GM19328 (cell line): ENCODE results near the gene RPRD2.

Source experiments
- ATAC-seq: cut with Tn5 transposase; IDR thresholded peaks from one replicate; pipeline ENCODE4 v1.9.1; 2021; ENCODE audit warnings: mild to moderate bottlenecking, moderate library complexity; ENCODE audit not compliant: unreplicated experiment

Gene RPRD2

DNA sequence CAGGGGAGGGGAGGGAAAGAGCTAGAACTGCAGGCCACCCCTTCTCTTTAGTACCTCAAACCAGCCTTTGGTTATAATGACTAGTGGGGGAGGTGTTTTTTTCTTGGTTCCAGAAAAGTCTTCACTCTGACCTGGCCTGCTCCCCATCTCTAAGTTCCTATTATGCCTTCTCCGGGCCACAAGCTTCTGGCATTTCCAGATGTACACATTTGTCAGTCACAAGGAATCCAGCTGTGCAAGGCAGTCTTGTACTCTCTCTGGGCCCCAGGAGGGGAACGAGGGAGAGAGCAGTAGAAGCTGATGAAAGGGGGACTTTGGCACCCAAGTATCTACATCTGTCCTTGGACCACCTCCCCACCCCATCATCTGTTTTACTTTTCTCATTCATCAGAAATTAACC is 148.9 kb downstream of the RPRD2 start:
- ATAC-seq, result no peak

DNA sequence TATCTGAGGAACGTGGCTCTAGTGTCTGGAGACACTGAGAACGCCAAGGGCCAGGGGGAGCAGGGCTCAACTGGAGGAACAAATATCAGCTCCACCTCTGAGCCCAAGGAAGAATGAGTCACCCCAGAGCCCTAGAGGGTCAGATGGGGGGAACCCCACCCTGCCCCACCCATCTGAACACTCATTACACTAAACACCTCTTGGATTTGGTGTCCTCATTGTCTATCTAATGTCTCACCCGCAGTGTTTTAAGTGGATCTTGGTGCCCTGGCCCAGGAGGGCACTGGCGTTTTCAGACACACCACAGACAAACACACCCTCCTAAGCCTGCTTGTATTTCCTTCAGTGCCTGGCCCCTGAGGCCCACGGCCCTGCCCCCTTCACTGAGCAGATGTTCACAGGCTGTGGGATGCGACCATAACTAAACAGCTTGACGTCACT is 149.4 kb downstream of the RPRD2 start:
- no peak for ATAC-seq

DNA sequence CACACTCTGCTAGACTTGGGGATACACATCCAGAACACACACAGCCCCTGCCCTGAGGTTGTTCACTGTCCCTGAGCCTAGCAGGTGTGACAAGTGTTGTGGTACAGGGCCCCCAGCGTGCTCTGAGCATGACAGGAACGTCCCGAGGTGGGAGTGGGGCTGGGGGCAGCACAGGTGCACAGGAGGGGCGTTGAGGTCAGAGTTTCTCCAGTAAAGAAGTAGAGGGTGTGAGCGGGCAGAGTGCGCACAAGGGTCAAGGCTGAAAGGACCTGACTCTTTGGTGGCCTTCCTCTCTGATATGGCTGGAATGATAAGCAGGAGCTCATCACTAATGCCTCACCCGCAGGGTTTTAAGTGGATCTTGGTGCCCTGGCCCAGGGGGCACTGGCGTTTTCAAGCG is 150.3 kb downstream of the RPRD2 start:
- ATAC-seq, result no peak

DNA sequence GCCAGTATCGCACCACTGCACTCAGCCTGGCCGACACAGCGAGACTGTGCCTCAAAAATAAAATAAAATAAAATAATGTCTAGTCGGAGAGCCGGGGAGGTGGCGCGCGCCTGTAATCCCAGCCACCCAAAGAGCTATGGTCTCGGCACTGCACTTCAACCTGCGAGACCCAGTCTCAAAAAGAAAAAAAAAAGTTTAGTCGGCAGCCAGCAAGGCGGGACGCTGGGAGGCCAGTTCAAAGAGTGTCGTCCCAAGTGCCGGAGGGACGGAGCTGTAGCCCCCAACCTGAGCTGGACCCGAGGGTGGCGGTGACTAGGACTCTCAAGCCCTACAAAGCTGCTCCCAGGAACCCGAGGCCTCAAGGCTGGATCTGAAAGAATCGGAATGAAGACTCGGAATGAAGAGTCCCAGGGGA is 151.0 kb downstream of the RPRD2 start:
- ATAC-seq, result no peak

DNA sequence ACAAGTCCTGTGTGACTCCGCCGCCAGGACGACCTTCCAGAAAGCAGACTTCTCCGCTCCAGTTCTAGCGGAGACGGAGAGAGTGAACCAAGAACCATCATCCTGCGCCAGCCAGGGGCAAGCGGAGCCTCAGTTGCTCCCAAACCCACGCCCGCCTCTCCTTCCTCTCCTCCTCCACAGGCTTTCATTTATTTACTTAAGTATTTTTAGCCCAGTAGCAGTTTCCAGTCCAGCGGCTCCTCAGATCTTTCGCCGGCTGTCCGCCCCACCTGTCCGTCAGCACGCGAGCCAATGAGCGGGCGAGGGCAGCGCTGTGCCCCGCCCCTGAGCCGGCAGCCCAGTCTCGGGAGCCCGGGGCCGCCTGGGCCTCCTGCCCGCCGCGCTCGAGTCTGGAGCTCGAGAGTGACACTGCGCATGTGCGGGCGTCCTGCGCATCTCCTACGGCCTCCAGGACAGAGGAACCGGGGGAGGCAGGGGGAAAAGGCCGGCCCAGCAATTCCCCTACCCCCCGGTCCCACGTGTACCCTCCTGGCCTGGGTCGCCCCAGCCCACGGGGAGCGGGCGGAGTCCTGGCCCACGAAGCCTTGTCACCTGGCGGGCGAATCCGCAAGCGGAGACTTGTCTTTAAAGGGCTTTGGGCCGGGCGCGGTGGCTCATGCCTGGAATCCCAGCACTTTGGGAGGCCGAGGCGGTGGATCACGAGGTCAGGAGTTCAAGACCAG is 151.5 kb downstream of the RPRD2 start, which contains the start of gene FALEC:
Gene FALEC, plus strand, starts transcription at position 425 of the 722 bp plus-strand sequence.
- ATAC-seq, result peak; percentile 96

DNA sequence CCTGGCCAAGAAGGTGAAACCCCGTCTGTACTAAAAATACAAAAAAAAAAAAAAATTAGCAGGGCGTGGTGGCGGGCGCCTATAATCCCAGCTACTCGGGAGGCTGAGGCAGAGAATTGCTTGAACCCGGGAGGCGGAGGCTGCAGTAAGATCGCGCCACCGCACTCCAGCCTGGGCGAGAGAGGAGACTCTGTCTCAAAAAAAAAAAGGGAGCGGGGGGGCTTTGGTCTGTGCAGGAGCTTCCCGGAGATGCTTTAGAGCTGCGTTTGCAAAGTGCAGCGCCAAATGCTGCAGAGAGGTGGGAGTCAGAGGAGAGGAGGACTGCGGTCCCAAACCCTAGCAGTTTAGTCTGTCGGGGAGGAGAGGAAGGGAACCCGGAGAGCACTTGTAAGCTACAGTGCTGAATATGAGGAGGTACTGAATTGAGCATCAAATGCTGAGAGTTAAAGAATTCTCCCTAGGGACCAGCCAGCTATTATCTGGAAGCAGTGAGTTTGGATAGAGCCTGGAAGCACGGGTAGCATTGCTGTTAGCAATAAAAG is 152.2 kb downstream of the RPRD2 start:
- ATAC-seq, result no peak

DNA sequence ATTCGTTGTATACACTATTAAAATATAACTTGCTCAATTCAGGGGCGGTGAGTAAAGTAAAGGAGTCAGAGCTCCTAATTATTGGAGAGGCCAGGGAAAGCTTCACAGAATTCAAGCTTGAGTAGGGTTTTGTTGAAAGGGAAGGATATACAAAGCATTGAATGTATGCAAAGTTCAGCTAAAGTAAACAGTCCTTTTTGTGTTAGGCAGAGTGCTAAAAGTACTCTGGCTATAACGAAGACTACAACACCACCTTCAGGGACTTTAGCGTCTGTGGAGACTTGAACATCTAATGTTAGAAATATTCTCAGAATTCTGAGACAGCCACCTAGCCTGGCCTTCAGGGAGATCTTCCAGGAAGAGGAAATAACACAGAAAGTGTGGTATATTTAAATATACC is 152.7 kb downstream of the RPRD2 start:
- ATAC-seq, result no peak

DNA sequence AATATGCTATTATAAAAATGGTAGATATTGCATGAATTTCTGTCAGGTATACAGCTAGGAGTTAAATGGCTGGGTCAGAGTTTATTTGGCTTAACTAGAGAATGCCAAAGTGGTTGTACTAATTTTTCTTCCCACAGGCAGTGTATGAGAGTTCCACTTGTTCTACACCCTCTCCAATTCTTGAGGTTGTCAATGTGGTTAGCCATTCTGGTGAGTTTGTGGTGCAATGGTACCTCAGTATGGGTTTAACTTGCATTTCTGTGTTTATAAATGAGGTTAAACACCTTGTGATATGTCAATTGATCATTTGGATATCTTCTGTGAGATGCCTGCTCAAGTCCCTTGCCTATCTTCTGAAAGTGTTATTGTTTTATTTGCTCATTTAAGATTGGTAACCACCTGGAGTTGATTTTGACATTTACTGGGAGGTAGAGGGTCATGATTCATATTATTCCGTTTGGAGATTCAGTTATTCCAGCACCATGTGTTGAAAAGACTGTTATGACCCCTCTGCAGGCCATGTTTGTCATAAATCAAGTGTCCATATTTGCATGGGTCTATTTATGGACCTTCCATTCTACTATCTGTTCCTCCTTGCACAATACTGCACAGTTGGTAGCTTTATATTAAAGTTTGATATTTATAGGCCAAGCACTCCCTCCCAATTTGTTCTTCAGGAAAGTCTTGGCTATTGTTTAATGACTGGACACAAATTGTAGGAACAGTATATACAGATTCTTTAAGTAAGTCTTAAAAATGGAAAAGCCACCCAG is 157.4 kb downstream of the RPRD2 start:
- no peak for ATAC-seq

DNA sequence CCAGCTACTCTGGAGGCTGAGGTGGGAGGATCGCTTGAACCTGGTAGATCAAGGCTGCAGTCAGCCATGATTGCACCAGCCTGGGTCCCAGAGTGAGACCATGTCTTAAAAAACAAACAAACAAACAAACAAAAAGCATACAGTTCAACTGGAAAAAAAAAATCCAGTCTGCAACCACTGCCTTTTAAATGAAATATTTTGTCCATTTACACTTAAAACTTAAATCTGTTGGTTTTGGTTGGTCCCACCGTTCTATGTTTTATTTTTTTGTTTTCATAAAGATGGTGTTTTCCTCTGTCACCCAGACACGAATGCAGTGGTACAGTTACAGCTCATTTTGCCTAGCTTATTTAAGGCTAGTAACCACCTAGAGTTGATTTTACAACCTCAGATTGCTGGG is 161.4 kb downstream of the RPRD2 start:
- no peak for ATAC-seq
